ENCODE measurements around the gene CYSLTR2. TPM values are rescaled to one million over a fixed set of nuclear protein-coding genes. Genes with fewer than 3 reads are reported as not detected.
"Not testable (repeated sequence)": the region's sequence is repeated elsewhere in the genome, so short reads cannot be mapped to it uniquely, and the experiment has no call there.

Gene CYSLTR2
- polyA plus RNA-seq, 1 donor (not counting 4 experiments of a cell fraction or from before 2014, with no cell fraction given): not detected

DNA sequence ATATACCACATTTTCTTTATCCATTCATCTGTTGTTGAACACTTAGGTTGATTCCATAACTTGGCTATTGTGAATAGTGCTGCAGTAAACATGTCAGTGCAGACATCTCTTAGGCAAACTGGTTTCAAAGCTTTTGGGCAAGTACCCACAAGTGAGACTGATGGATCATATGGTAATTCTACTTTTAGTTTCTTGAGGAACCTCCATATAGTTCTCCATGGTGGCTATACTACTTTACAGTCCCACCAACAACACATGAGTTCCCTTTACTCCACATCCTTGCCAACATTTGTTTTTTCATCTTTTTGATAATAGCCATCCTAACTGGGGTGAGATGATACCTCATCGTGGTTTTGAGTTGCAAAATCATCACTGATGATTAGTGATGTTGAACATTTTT, 8.5 kb downstream of the CYSLTR2 start:
- no peak overlapping the region for H3K27ac ChIP-seq (ENCODE audit: control insufficient read depth, insufficient read depth, low read length)
- H3K4me1 ChIP-seq (ENCODE audit: control insufficient read depth, extremely low read depth, insufficient read depth, low read length): no peaks in the 10 kb centered on the region
- H3K27me3 ChIP-seq (ENCODE audit: control insufficient read depth, extremely low read depth, insufficient read depth, low read length): peaks cover 4% of the 10 kb centered on the region
- H3K4me3 ChIP-seq (ENCODE audit: control insufficient read depth in 2 of 3, extremely low read depth in 1 of 3, insufficient read depth in 2 of 3, low read depth in 1 of 3, low read length in 3 of 3): no peak overlapping the region
- dilution Hi-C loops (cut with MboI; ENCODE audit: extremely low pct_ligation_motif_present, low sequenced_read_pairs): no loop called here
- FAIRE-seq: no peak
- TF ChIP-seq, protein P1, sequence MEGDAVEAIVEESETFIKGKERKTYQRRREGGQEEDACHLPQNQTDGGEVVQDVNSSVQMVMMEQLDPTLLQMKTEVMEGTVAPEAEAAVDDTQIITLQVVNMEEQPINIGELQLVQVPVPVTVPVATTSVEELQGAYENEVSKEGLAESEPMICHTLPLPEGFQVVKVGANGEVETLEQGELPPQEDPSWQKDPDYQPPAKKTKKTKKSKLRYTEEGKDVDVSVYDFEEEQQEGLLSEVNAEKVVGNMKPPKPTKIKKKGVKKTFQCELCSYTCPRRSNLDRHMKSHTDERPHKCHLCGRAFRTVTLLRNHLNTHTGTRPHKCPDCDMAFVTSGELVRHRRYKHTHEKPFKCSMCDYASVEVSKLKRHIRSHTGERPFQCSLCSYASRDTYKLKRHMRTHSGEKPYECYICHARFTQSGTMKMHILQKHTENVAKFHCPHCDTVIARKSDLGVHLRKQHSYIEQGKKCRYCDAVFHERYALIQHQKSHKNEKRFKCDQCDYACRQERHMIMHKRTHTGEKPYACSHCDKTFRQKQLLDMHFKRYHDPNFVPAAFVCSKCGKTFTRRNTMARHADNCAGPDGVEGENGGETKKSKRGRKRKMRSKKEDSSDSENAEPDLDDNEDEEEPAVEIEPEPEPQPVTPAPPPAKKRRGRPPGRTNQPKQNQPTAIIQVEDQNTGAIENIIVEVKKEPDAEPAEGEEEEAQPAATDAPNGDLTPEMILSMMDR (optimal IDR thresholded peaks at IDR 0.05 in 1 of 3, IDR thresholded peaks at IDR 0.05 in 1 of 3, conservative IDR thresholded peaks at IDR 0.05 in 1 of 3; ENCODE audit: extremely low read depth in 1 of 3, insufficient read depth in 2 of 3, low read length in 3 of 3): no peak
- no peak for TF ChIP-seq EZH2 (IDR thresholded peaks at IDR 0.05; ENCODE audit: low read length)
- DNase-seq (ENCODE audit: low read depth, low spot score): no peak
- H3K9ac ChIP-seq (ENCODE audit: control insufficient read depth, extremely low read depth, insufficient read depth, low read length): no peak overlapping the region
- H3K9me1 ChIP-seq (ENCODE audit: control insufficient read depth, extremely low read depth, insufficient read depth, low read length): no peaks in the 10 kb centered on the region
- no peaks in the 10 kb centered on the region for H3K36me3 ChIP-seq (ENCODE audit: control insufficient read depth in 2 of 2, extremely low read depth in 1 of 2, insufficient read depth in 2 of 2, low read length in 2 of 2)
- no peaks in the 10 kb centered on the region for H4K20me1 ChIP-seq (ENCODE audit: control insufficient read depth, extremely low read depth, insufficient read depth, low read length)
- no peaks in the 10 kb centered on the region for H3K9me3 ChIP-seq (ENCODE audit: control insufficient read depth, low read depth, low read length)
- H2AFZ ChIP-seq (ENCODE audit: control insufficient read depth, low read length): no peak overlapping the region
- no peak overlapping the region for H3K4me2 ChIP-seq (ENCODE audit: control insufficient read depth, extremely low read depth, insufficient read depth, low read depth, low read length)
- no peaks in the 10 kb centered on the region for H3K79me2 ChIP-seq (ENCODE audit: control insufficient read depth, insufficient read depth, low read length)

DNA sequence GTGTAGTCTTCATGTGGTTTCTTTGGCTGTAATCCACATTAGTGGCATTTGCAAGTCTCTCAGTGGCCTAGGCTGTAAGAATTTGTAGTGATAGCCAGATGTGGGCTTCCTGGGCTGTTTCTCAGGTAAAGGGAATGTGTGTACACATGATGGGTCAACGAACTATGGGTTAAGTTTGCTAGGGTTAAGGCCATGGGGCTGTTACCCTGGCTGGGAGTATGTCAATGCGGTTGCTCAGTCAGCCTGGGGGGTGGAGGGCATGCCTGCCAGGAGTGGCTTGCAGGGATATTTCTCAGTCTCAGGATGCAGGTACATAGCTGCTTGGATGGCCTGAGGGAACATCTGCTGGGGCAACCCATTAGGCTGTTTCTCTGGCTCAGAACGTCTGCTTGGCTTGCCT, 13.4 kb downstream of the CYSLTR2 start:
- dilution Hi-C loops (cut with MboI; ENCODE audit: extremely low pct_ligation_motif_present, low sequenced_read_pairs): no loop called here

DNA sequence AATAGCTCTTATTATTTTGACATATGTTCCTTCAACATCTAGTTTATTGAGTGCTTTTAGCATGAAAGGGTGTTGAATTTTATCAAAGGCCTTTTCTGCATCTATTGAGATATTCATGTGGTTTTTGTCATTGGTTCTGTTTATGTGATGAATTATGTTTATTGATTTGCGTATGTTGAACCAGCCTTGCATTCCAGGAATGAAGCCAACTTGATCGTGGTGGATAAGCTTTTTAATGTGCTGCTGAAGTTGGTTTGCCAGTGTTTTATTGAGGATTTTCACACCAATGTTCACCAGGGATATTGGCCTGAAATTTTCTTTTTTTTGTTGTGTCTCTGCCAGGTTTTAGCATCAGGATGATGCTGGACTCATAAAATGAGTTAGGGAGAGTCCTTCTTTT, 17.7 kb downstream of the CYSLTR2 start:
- H3K36me3 ChIP-seq (ENCODE audit: control insufficient read depth in 2 of 2, extremely low read depth in 1 of 2, insufficient read depth in 2 of 2, low read length in 2 of 2); H2AFZ ChIP-seq (ENCODE audit: control insufficient read depth, low read length); H3K9me3 ChIP-seq (ENCODE audit: control insufficient read depth, low read depth, low read length); H3K79me2 ChIP-seq (ENCODE audit: control insufficient read depth, insufficient read depth, low read length); H3K9ac ChIP-seq (ENCODE audit: control insufficient read depth, extremely low read depth, insufficient read depth, low read length); H3K27me3 ChIP-seq (ENCODE audit: control insufficient read depth, extremely low read depth, insufficient read depth, low read length); H3K4me1 ChIP-seq (ENCODE audit: control insufficient read depth, extremely low read depth, insufficient read depth, low read length); dilution Hi-C loops (cut with MboI; ENCODE audit: extremely low pct_ligation_motif_present, low sequenced_read_pairs); H3K9me1 ChIP-seq (ENCODE audit: control insufficient read depth, extremely low read depth, insufficient read depth, low read length); H3K4me2 ChIP-seq (ENCODE audit: control insufficient read depth, extremely low read depth, insufficient read depth, low read depth, low read length); FAIRE-seq; DNase-seq (ENCODE audit: low read depth, low spot score); H3K27ac ChIP-seq (ENCODE audit: control insufficient read depth, insufficient read depth, low read length); H3K4me3 ChIP-seq (ENCODE audit: control insufficient read depth in 2 of 3, extremely low read depth in 1 of 3, insufficient read depth in 2 of 3, low read depth in 1 of 3, low read length in 3 of 3); H4K20me1 ChIP-seq (ENCODE audit: control insufficient read depth, extremely low read depth, insufficient read depth, low read length): not testable (repeated sequence)

More for the DNA sequence above, 13.4 kb downstream of the CYSLTR2 start:
- no peaks in the 10 kb centered on the region for H3K4me1 ChIP-seq (ENCODE audit: control insufficient read depth, extremely low read depth, insufficient read depth, low read length)
- no peak overlapping the region for H3K9ac ChIP-seq (ENCODE audit: control insufficient read depth, extremely low read depth, insufficient read depth, low read length)
- DNase-seq (ENCODE audit: low read depth, low spot score): no peak
- no peak overlapping the region for H3K4me3 ChIP-seq (ENCODE audit: control insufficient read depth in 2 of 3, extremely low read depth in 1 of 3, insufficient read depth in 2 of 3, low read depth in 1 of 3, low read length in 3 of 3)
- H3K9me3 ChIP-seq (ENCODE audit: control insufficient read depth, low read depth, low read length): peaks cover 2% of the 10 kb centered on the region
- H3K4me2 ChIP-seq (ENCODE audit: control insufficient read depth, extremely low read depth, insufficient read depth, low read depth, low read length): no peak overlapping the region
- no peaks in the 10 kb centered on the region for H3K9me1 ChIP-seq (ENCODE audit: control insufficient read depth, extremely low read depth, insufficient read depth, low read length)
- no peak for FAIRE-seq
- no peaks in the 10 kb centered on the region for H3K27me3 ChIP-seq (ENCODE audit: control insufficient read depth, extremely low read depth, insufficient read depth, low read length)
- H3K79me2 ChIP-seq (ENCODE audit: control insufficient read depth, insufficient read depth, low read length): no peaks in the 10 kb centered on the region
- no peak for TF ChIP-seq EZH2 (IDR thresholded peaks at IDR 0.05; ENCODE audit: low read length)
- no peak overlapping the region for H2AFZ ChIP-seq (ENCODE audit: control insufficient read depth, low read length)
- no peak overlapping the region for H3K27ac ChIP-seq (ENCODE audit: control insufficient read depth, insufficient read depth, low read length)
- H4K20me1 ChIP-seq (ENCODE audit: control insufficient read depth, extremely low read depth, insufficient read depth, low read length): no peaks in the 10 kb centered on the region
- H3K36me3 ChIP-seq (ENCODE audit: control insufficient read depth in 2 of 2, extremely low read depth in 1 of 2, insufficient read depth in 2 of 2, low read length in 2 of 2): no peaks in the 10 kb centered on the region
